ENCODE results near the gene SBNO2. TPM values are rescaled to one million over a fixed set of nuclear protein-coding genes. Genes with fewer than 3 reads are reported as not detected.
A peak's percentile ranks its signal among the peaks of the same experiment; 100 is the strongest.

The SBNO2 gene
- total RNA-seq, 1 donor from 2014 or later = 40.9 TPM

DNA sequence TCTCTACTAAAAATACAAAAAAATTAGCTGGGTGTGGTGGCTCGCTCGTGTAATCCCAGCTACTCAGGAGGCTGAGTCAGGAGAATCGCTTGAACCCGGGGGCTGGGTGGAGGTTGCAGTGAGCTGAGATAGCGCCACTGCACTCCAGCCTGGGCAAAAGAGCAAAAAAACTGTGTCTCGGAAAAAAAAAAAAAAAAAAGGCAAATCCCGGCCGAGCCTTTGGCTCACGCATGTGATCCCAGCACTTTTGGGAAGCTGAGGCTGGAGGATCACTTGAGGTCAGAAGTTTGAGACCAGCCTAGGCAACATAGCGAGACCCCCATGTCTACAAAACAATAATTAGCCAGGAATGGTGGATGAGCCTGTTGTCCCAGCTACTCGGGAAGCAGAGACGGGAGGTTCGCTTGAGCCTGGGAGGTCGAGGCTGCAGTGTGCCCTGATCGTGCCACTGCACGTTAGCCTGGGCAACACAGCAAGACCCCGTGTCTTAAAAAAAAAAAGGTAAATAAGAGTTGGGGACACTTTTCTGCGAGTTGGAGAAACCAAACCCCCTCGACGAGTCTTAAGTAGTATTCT, 70.8 kb downstream of the SBNO2 start:
- H3K27ac Mint-ChIP-seq = peak overlapping the region; percentile 94
- H3K9me3 Mint-ChIP-seq (ENCODE audit: low read depth) = no peaks in the 10 kb centered on the region
- peak overlapping the region; percentile 50 for H3K4me3 Mint-ChIP-seq (ENCODE audit: low read depth)
- DNase-seq (ENCODE audit: low spot score, unreplicated experiment) = no peak
- TF ChIP-seq, protein P1, sequence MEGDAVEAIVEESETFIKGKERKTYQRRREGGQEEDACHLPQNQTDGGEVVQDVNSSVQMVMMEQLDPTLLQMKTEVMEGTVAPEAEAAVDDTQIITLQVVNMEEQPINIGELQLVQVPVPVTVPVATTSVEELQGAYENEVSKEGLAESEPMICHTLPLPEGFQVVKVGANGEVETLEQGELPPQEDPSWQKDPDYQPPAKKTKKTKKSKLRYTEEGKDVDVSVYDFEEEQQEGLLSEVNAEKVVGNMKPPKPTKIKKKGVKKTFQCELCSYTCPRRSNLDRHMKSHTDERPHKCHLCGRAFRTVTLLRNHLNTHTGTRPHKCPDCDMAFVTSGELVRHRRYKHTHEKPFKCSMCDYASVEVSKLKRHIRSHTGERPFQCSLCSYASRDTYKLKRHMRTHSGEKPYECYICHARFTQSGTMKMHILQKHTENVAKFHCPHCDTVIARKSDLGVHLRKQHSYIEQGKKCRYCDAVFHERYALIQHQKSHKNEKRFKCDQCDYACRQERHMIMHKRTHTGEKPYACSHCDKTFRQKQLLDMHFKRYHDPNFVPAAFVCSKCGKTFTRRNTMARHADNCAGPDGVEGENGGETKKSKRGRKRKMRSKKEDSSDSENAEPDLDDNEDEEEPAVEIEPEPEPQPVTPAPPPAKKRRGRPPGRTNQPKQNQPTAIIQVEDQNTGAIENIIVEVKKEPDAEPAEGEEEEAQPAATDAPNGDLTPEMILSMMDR (IDR thresholded peaks at IDR 0.05; ENCODE audit: unreplicated experiment) = no peak
- no peaks in the 10 kb centered on the region for H3K27me3 Mint-ChIP-seq
- no peaks in the 10 kb centered on the region for H3K36me3 Mint-ChIP-seq (ENCODE audit: insufficient read depth)
- H3K4me1 Mint-ChIP-seq (ENCODE audit: low read depth) = peaks cover 24% of the 10 kb centered on the region

DNA sequence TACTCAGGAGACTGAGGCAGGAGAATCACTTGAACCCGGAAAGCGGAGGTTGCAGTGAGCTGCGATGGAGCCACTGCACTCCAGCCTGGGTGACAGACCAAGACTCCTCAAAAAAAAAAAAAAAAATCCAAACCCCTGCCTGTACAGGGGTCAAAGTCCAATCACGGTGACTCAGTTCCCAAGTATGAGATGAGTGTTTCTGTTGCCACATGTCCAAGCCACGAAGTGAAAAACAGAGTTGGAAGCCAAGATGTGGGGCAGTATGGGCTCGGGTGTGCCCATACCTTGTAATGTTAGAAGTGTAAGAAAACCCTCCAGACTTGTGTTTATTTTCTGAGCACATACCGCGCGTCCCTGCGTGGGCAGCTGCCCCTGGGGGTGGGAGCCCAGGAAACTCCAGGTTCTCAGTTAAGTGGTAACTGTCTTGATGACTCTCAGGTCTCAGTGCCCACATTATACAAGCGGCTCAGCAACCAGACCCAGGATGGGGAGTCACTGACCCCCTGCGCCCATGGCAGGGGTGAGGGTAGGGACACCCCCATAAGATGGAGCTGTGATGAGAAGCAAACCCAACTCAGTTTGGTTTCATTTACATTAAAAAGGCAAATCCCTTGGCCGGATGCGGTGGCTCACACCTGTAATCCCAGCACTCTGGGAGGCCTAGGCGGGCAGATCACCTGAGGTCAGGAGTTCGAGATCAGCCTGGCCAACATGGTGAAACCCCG, 71.5 kb downstream of the SBNO2 start:
- H3K27me3 Mint-ChIP-seq = no peaks in the 10 kb centered on the region
- peaks cover 29% of the 10 kb centered on the region for H3K4me1 Mint-ChIP-seq (ENCODE audit: low read depth)
- H3K36me3 Mint-ChIP-seq (ENCODE audit: insufficient read depth) = no peaks in the 10 kb centered on the region
- peak overlapping the region; percentile 94 for H3K27ac Mint-ChIP-seq
- DNase-seq (ENCODE audit: low spot score, unreplicated experiment) = no peak
- TF ChIP-seq, protein P1 (IDR thresholded peaks at IDR 0.05; ENCODE audit: unreplicated experiment) = no peak
- peak overlapping the region; percentile 50 for H3K4me3 Mint-ChIP-seq (ENCODE audit: low read depth)
- H3K9me3 Mint-ChIP-seq (ENCODE audit: low read depth) = no peaks in the 10 kb centered on the region

DNA sequence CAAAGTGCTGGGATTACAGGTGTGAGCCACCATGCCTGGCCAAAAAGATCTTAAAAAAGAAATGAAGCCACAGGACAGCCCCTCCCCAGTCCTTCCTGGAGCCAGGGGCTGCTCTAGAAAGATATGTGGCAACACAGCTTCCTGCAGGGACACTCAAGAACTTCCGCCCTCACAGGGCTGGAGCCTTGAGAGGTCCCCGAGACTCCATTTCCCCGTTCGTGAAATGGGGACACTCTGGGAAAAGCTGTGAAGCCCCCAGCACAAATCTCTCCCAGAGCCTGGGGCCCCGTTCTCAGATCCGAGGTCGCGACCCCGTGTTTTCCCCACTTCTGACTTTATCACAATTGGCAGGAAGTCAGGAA, 72.8 kb downstream of the SBNO2 start:
- TF ChIP-seq, protein P1 (IDR thresholded peaks at IDR 0.05; ENCODE audit: unreplicated experiment) = no peak
- H3K9me3 Mint-ChIP-seq (ENCODE audit: low read depth) = no peaks in the 10 kb centered on the region
- H3K36me3 Mint-ChIP-seq (ENCODE audit: insufficient read depth) = no peaks in the 10 kb centered on the region
- H3K4me3 Mint-ChIP-seq (ENCODE audit: low read depth) = no peak overlapping the region
- DNase-seq (ENCODE audit: low spot score, unreplicated experiment) = no peak
- H3K27me3 Mint-ChIP-seq = no peaks in the 10 kb centered on the region
- peak overlapping the region; percentile 62 for H3K27ac Mint-ChIP-seq
- peaks cover 28% of the 10 kb centered on the region for H3K4me1 Mint-ChIP-seq (ENCODE audit: low read depth)

GRCh38 chr19:1098177-1099051, 75.7 kb downstream of the SBNO2 start:
- Mint-ChIP-seq H3K27me3 (no peaks in the 10 kb centered on the region), H3K4me3 (ENCODE audit: low read depth) (no peak overlapping the region), H3K36me3 (ENCODE audit: insufficient read depth) (no peaks in the 10 kb centered on the region), H3K9me3 (ENCODE audit: low read depth) (no peaks in the 10 kb centered on the region), H3K27ac (peak overlapping the region; percentile 92), H3K4me1 (ENCODE audit: low read depth) (peaks cover 37% of the 10 kb centered on the region)
- DNase-seq (ENCODE audit: low spot score, unreplicated experiment) = no peak
- TF ChIP-seq, protein P1 (IDR thresholded peaks at IDR 0.05; ENCODE audit: unreplicated experiment) = no peak

DNA sequence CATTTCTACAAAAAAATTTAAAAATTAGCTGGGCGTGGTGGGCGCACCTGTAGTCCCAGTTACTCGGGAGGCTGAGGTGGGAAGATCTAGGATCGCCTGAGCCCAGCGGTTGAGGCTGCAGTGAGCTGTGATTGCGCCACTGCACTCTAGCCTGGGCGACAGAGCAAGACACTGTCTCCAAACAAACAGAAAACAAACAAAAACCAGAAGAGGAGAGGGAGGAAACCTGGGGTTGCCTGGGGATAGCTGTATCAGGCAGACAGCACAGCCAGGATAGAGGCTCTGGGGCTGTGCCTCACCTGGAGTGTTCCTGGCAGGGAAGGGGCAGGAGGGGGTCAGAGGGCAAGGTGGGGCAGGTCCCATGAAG, 76.3 kb downstream of the SBNO2 start:
- peak overlapping the region; percentile 92 for H3K27ac Mint-ChIP-seq
- TF ChIP-seq, protein P1 (IDR thresholded peaks at IDR 0.05; ENCODE audit: unreplicated experiment) = no peak
- H3K36me3 Mint-ChIP-seq (ENCODE audit: insufficient read depth) = no peaks in the 10 kb centered on the region
- peaks cover 35% of the 10 kb centered on the region for H3K4me1 Mint-ChIP-seq (ENCODE audit: low read depth)
- no peaks in the 10 kb centered on the region for H3K9me3 Mint-ChIP-seq (ENCODE audit: low read depth)
- DNase-seq (ENCODE audit: low spot score, unreplicated experiment) = no peak
- H3K4me3 Mint-ChIP-seq (ENCODE audit: low read depth) = no peak overlapping the region
- H3K27me3 Mint-ChIP-seq = no peaks in the 10 kb centered on the region
